Retinal pigment epithelial cell (primary cell): ENCODE results near the gene WWC1.

Source experiments
- DNase-seq: peaks from one replicate; pipeline ENCODE4 v3.0.0-alpha.2; 2010; ENCODE audit warnings: low read depth
- H3K4me3 ChIP-seq: 2 replicates; pipeline ENCODE4 v1.5.1; 2011; ENCODE audit warnings: mild to moderate bottlenecking, low read length, control low read depth, moderate library complexity
- TF ChIP-seq, protein P1 (sequence below): conservative IDR thresholded peaks from 2 replicates; pipeline ENCODE4 v1.5.1; 2011; ENCODE audit warnings: low read depth, low read length, control low read depth, inconsistent platforms

WWC1 gene

DNA sequence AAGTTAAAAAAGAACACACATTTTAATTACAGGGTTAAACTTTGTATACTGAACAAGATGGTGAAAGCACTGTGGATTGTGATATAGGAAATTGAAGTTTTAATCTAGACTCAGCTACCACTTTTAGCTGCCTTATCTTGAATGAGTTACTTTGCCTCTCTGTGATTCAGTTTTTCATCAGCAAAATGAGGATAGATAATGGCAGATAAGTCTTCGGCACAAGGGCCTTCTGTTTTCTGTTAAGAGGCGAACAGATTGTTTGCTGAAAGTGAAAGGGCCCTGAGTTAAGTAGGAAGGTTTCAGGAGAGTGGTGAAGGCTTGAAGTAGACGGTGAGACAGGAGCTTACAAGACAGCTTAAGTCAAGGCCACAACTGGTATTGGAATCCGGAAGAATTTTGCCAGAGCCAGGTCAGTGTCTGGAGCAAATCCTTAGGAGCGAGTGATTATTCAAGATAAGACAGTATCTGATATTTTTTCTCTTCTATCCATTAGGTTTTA, 202.7 kb downstream of the WWC1 start:
- DNase-seq, result no peak
- TF ChIP-seq, protein P1, sequence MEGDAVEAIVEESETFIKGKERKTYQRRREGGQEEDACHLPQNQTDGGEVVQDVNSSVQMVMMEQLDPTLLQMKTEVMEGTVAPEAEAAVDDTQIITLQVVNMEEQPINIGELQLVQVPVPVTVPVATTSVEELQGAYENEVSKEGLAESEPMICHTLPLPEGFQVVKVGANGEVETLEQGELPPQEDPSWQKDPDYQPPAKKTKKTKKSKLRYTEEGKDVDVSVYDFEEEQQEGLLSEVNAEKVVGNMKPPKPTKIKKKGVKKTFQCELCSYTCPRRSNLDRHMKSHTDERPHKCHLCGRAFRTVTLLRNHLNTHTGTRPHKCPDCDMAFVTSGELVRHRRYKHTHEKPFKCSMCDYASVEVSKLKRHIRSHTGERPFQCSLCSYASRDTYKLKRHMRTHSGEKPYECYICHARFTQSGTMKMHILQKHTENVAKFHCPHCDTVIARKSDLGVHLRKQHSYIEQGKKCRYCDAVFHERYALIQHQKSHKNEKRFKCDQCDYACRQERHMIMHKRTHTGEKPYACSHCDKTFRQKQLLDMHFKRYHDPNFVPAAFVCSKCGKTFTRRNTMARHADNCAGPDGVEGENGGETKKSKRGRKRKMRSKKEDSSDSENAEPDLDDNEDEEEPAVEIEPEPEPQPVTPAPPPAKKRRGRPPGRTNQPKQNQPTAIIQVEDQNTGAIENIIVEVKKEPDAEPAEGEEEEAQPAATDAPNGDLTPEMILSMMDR, result no peak
- no peak overlapping the region for H3K4me3 ChIP-seq

DNA sequence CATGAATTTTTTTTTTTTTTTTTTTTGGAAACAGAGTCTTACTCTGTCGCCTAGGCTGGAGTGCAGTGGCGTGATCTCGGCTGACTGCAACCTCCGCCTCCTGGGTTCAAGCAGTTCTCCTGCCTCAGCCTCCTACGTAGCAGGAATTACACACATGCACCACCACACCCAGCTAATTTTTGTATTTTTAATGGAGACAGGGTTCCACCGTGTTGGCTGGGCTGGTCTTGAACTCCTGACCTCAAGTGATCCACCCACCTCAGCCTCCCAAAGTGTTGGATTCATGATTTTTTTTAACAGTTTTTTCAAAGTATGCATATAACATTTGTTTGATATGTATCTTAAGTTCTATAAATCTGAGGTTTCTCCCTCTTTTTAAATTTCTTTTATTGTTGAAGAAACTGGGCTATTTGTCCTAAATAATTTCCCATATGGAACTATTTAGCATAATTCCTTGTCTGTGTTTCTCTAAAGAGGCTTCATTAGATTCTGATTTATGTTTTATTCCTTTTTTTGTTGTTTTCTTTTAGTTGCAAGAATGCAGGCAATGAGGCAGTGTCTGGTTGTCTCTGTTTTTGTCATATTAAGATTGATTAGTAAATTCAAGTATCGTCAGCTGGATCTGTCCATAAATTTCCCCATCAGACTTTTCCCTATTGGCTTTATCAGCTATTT, 211.3 kb downstream of the WWC1 start:
- TF ChIP-seq, protein P1, result no peak
- H3K4me3 ChIP-seq, result no peak overlapping the region
- DNase-seq, result no peak

DNA sequence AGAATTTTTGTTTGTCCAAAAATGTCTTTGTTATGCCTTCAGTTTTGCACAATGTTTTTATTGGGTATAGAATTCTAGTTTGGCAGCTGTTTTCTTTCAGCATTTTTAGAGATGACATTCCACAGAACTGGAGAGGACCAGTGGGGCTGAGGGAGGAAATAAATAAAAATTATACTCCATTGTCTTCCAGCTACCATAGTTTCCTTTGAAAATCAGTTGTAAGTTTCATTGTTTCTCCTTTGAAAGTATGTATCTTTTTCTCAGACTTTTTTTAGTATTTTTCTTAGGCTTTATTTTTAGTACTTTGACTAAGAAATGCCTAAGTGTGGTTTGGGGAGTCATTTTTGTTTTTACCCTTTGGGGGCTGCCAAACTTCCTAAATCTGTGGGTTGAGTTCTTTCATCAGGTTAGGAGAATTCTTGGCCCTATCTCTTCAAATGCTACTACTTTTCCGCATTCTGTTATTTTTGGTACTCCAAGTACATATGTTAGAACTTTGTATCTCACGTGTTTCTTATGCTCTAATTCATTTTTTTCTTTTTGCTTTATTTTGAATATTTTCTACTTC, 222.5 kb downstream of the WWC1 start:
- H3K4me3 ChIP-seq, result no peak overlapping the region
- TF ChIP-seq, protein P1, result no peak
- DNase-seq, result no peak
